ENCODE measurements around the gene SAMD8. TPM values are rescaled to one million over a fixed set of nuclear protein-coding genes. Genes with fewer than 3 reads are reported as not detected.
"Not testable (repeated sequence)": the region's sequence is repeated elsewhere in the genome, so short reads cannot be mapped to it uniquely, and the experiment has no call there.

Gene SAMD8
- total and polyA plus RNA-seq, 2 donors (not counting 1 experiment from before 2014, with no cell fraction given), result 15.9 to 35.7 TPM

DNA sequence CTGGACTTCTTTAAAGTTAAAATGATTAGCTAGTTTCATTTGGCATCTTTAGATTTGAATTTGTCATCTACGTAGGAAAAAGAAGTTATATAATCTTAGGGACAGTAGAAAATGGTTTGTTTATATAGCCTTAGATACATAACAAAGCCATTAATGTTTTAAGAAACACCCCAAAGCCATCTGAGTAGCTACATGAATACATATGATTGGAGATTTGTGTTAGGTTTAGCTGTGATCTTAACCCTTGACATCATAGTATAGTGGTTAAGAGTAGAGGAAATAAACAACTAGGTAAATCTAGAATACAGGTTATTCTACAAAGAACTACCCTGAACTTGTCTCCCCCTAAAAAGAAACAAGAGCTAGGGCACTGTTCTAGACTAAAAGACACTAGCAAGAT is 18.1 kb downstream of the SAMD8 start:
- POLR2A ChIA-PET, result interaction anchor here (0.6 to 1.7 kb wide), 3 partner anchors 10 to 81 kb away, joined by 3 to 4 read pairs (median 4); partner anchors contain the start of gene VDAC2

DNA sequence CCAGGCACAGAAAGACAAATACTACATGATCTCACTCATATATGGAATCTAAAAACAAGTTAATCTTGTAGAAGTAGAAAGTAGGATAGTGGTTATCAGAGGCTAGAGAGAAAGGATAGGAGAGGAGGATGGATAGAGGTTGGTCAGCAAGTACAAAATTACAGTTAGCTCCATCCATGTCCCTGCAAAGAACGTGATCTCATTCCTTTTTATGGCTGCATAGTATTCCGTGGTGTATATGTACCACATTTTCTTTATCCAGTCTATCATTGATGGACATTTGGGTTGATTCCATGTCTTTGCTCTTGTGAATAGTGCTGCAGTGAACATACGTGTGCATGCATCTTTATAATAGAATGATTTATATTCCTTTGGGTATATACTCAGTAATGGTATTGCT is 22.2 kb downstream of the SAMD8 start:
- not testable (repeated sequence) for H3K27ac Mint-ChIP-seq, H3K27me3 Mint-ChIP-seq

More for the DNA sequence above, 18.1 kb downstream of the SAMD8 start:
- Histone ChIP-seq H2AFZ (ENCODE audit: insufficient read depth, low read depth, low read length, poor library complexity, severe bottlenecking) (no peak overlapping the region), H3K9me3 (ENCODE audit: control extremely low read depth in 1 of 3, control insufficient read depth in 2 of 3, insufficient read depth in 1 of 3, low read length in 2 of 3) (peaks cover 0 to 2% (median 0%) of the 10 kb centered on the region in 3 donors), H3K4me1 (ENCODE audit: control insufficient read depth in 2 of 2, insufficient read depth in 2 of 2, low read length in 2 of 2) (peaks cover 36 to 40% of the 10 kb centered on the region in 2 donors), H3K4me3 (ENCODE audit: control extremely low read depth in 1 of 5, extremely low read depth in 1 of 5, insufficient read depth in 1 of 5, low read depth in 2 of 5, low read length in 4 of 5) (peak overlapping the region in 1 of 5 experiments; percentile 31), H4K20me1 (ENCODE audit: control insufficient read depth, insufficient read depth, low read length, poor library complexity, severe bottlenecking) (peaks cover 10% of the 10 kb centered on the region), H3K9ac (ENCODE audit: low read length) (peak overlapping the region; percentile 49), H3K79me2 (ENCODE audit: control insufficient read depth, insufficient read depth, low read length) (peaks cover 89% of the 10 kb centered on the region), H3K27ac (ENCODE audit: low read length in 2 of 2) (peak overlapping the region; percentile 82 to 99), H3K27me3 (replicated peaks in 1 of 4; ENCODE audit: control extremely low read depth in 1 of 4, control insufficient read depth in 3 of 4, insufficient read depth in 4 of 4, low read length in 3 of 4) (no peaks in the 10 kb centered on the region), H3K4me2 (replicated peaks; ENCODE audit: low read depth, low read length, poor library complexity, severe bottlenecking) (peak overlapping the region; percentile 56), H3K36me3 (replicated peaks in 1 of 2; ENCODE audit: control extremely low read depth in 1 of 2, control insufficient read depth in 1 of 2, extremely low read depth in 1 of 2, insufficient read depth in 2 of 2, low read length in 1 of 2) (peaks cover 5 to 20% of the 10 kb centered on the region in 2 experiments)
- intact Hi-C loops (cut with micrococcal nuclease), result loop anchor here (1.0 kb wide), 1 partner anchor 17 kb away; no protein-coding TSS in a partner anchor
- CTCF ChIA-PET, result interaction anchor here (0.7 to 1.7 kb wide), 6 partner anchors 17 to 1243 kb away, joined by 3 to 5 read pairs (median 4); partner anchors contain the start of gene COMTD1
- ATAC-seq (ENCODE audit: low read depth), result peak; percentile 12
- no CpG with 5 or more reads among the region's 1 CpG for WGBS (ENCODE audit: insufficient coverage)
- H3K27ac Mint-ChIP-seq, result peak overlapping the region; percentile 95
- peak; percentile 48 for DNase-seq
- H3K9me3 Mint-ChIP-seq (ENCODE audit: insufficient read depth), result no peaks in the 10 kb centered on the region
- H3K4me1 Mint-ChIP-seq, result peaks cover 51% of the 10 kb centered on the region
- TF ChIP-seq, protein P1, sequence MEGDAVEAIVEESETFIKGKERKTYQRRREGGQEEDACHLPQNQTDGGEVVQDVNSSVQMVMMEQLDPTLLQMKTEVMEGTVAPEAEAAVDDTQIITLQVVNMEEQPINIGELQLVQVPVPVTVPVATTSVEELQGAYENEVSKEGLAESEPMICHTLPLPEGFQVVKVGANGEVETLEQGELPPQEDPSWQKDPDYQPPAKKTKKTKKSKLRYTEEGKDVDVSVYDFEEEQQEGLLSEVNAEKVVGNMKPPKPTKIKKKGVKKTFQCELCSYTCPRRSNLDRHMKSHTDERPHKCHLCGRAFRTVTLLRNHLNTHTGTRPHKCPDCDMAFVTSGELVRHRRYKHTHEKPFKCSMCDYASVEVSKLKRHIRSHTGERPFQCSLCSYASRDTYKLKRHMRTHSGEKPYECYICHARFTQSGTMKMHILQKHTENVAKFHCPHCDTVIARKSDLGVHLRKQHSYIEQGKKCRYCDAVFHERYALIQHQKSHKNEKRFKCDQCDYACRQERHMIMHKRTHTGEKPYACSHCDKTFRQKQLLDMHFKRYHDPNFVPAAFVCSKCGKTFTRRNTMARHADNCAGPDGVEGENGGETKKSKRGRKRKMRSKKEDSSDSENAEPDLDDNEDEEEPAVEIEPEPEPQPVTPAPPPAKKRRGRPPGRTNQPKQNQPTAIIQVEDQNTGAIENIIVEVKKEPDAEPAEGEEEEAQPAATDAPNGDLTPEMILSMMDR (IDR thresholded peaks at IDR 0.05), result no peak
- TF ChIP-seq EZH2 (IDR thresholded peaks at IDR 0.05; ENCODE audit: borderline replicate concordance, insufficient read depth, low read depth, low read length, poor library complexity, severe bottlenecking), result no peak
- H3K4me3 Mint-ChIP-seq, result peak overlapping the region; percentile 73
- no peaks in the 10 kb centered on the region for H3K27me3 Mint-ChIP-seq

More for the DNA sequence above, 22.2 kb downstream of the SAMD8 start:
- peaks cover 92% of the 10 kb centered on the region for H3K79me2 ChIP-seq (ENCODE audit: control insufficient read depth, insufficient read depth, low read length)
- H4K20me1 ChIP-seq (ENCODE audit: control insufficient read depth, insufficient read depth, low read length, poor library complexity, severe bottlenecking), result peaks cover 15% of the 10 kb centered on the region
- DNase-seq; H2AFZ ChIP-seq (ENCODE audit: insufficient read depth, low read depth, low read length, poor library complexity, severe bottlenecking); ATAC-seq (ENCODE audit: low read depth); H3K9ac ChIP-seq (ENCODE audit: low read length); H3K9me3 ChIP-seq (ENCODE audit: control extremely low read depth in 1 of 3, control insufficient read depth in 2 of 3, insufficient read depth in 1 of 3, low read length in 2 of 3); H3K4me3 Mint-ChIP-seq; POLR2A ChIA-PET; CTCF ChIA-PET; H3K27me3 ChIP-seq (replicated peaks in 1 of 4; ENCODE audit: control extremely low read depth in 1 of 4, control insufficient read depth in 3 of 4, insufficient read depth in 4 of 4, low read length in 3 of 4); intact Hi-C loops (cut with micrococcal nuclease); H3K9me3 Mint-ChIP-seq (ENCODE audit: insufficient read depth); H3K27ac ChIP-seq (ENCODE audit: low read length in 2 of 2); H3K4me3 ChIP-seq (ENCODE audit: control extremely low read depth in 1 of 5, extremely low read depth in 1 of 5, insufficient read depth in 1 of 5, low read depth in 2 of 5, low read length in 4 of 5); H3K4me2 ChIP-seq (replicated peaks; ENCODE audit: low read depth, low read length, poor library complexity, severe bottlenecking): not testable (repeated sequence)
- peaks cover 55% of the 10 kb centered on the region for H3K4me1 Mint-ChIP-seq
- peaks cover 1 to 11% of the 10 kb centered on the region in 2 experiments for H3K36me3 ChIP-seq (replicated peaks in 1 of 2; ENCODE audit: control extremely low read depth in 1 of 2, control insufficient read depth in 1 of 2, extremely low read depth in 1 of 2, insufficient read depth in 2 of 2, low read length in 1 of 2)
- peaks cover 24 to 25% of the 10 kb centered on the region in 2 donors for H3K4me1 ChIP-seq (ENCODE audit: control insufficient read depth in 2 of 2, insufficient read depth in 2 of 2, low read length in 2 of 2)
- 80% methylated on average over 1 of the region's 3 CpGs for WGBS (ENCODE audit: insufficient coverage)

All from B cell (primary cell).